Pancreas (tissue), 10 donors: ENCODE results near the gene DENND1A. TPM values are rescaled to one million over a fixed set of nuclear protein-coding genes. Genes with fewer than 3 reads are reported as not detected.

Experiments
- ATAC-seq, 4 donors: fragments of 200-7000 bp; cut with Tn5 transposase; one replicate each; pipeline versions ENCODE4 v1.8.0 to v1.9.1; 2020; ENCODE audit warnings: mild to moderate bottlenecking in 4 of 4, moderate library complexity in 4 of 4
- DNase-seq, 6 donors: peaks; one replicate each; pipeline ENCODE4 v3.0.0-alpha.2; 2020
- FAIRE-seq: peaks from 2 replicates; lab custom pipeline; 2012; peaks lifted over from hg19 to GRCh38; lab: Jason Lieb, UNC
- H3K27ac ChIP-seq, 4 donors: fragments of 200-600 bp; sonication (generic); 1 replicate in 3 of 4; 2 replicates in 1 of 4; pipeline versions ENCODE4 v1.5.0 to v1.8.0; 2020
- H3K27me3 ChIP-seq, 4 donors: fragments of 200-600 bp; one replicate each; pipeline ENCODE4 v1.8.0; 2021
- H3K36me3 ChIP-seq, 3 donors: fragments of 200-600 bp; sonication (generic) in 1 of 3; one replicate each; pipeline versions ENCODE4 v1.5.0 to v1.8.0; 2020 to 2021
- H3K4me1 ChIP-seq, 3 donors: fragments of 200-600 bp; one replicate each; pipeline ENCODE4 v1.8.0; 2021
- H3K4me3 ChIP-seq, 4 donors: fragments of 200-600 bp; sonication (generic) in 2 of 4; one replicate each; pipeline versions ENCODE4 v1.5.0 to v1.8.0; 2020 to 2021
- H3K9me3 ChIP-seq, 4 donors: fragments of 200-600 bp; one replicate each; pipeline ENCODE4 v1.8.0; 2021
- WGBS, 2 donors: extraction: QIAGEN DNeasy Blood & Tissue Kit; methylation state at CpG; one replicate each; pipeline ENCODE4 v1.1.7; 2013; 5-methylcytosine and 5-hydroxymethylcytosine counted together
- intact Hi-C, 3 donors: fragments of 100-400 bp; cut with DNase I; formaldehyde crosslinking; loops; one replicate each; pipeline versions ENCODE4 v1.11.1 to v1.14.2; 2022
- polyA plus RNA-seq, 2 donors: library from polyadenylated mRNA; stranded (reverse); fragments of 200-250 nt; gene quantifications; one replicate each; pipeline ENCODE4 v1.2.3, GENCODE V29; 2013
- total RNA-seq, 6 donors: library from RNA; stranded (reverse); fragmentation: NEBNext Ultra II Directional in 4 of 6; extraction: Animal tissue kit (Norgen Biotek cat#: 25700) in 4 of 6; gene quantifications; one replicate each; pipeline versions ENCODE4 v1.2.1 to v1.2.4, GENCODE V29; 2021 to 2023
- TF ChIP-seq, protein P1 (sequence below), 4 donors: fragments of 200-600 bp; sonication (generic) in 3 of 4; IDR thresholded peaks; one replicate each; pipeline versions ENCODE4 v1.5.0 to v1.8.0; 2021; ENCODE audit warnings: antibody characterized with exemption in 4 of 4
- donor health status: healthy with polysubstance abuse.
- donor health status: DM: no; HTN: no; CAD: no; lungs with moderate emphysema.
- donor health status: DM: no; HTN: no; CAD: no.
- donor health status: control.
- donor health status: control.
- donor health status: Bipolar disorder and iron deficiency.
- donor health status: DM: yes; HTN: yes; CAD: no.
- donor health status: DM: no; HTN: no; CAD: no.
- donor health status: DM: no; HTN: no; CAD: no.
- donor health status: DM: yes; HTN: yes; CAD: no.

DENND1A gene
- total and polyA plus RNA-seq, 8 donors, result 4.5 to 8.3 (median 5.6) TPM

DNA sequence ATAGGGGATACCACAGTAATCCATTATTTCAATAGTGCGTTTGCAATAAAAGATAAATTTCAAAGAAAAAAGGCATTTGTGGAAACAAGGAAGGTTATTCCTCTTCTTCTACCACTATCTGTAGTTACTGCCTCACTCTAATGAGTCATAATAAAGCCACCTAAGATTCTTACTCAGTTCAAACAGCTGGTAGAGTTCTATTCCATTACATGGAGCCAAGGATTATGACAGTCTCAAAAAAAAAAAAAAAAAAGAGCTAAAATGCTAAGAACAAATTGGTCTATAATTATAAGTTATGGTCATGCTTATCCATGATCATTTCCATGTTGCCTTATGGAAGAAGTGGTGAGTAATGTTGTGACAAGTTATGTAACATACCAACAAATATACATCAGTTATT, 46.3 kb downstream of the DENND1A start:
- no peaks in the 10 kb centered on the region for H3K9me3 ChIP-seq
- no peak overlapping the region for H3K4me3 ChIP-seq
- 94 to 97% methylated on average over 1 of the region's 1 CpG for WGBS, 2 donors
- TF ChIP-seq, protein P1, sequence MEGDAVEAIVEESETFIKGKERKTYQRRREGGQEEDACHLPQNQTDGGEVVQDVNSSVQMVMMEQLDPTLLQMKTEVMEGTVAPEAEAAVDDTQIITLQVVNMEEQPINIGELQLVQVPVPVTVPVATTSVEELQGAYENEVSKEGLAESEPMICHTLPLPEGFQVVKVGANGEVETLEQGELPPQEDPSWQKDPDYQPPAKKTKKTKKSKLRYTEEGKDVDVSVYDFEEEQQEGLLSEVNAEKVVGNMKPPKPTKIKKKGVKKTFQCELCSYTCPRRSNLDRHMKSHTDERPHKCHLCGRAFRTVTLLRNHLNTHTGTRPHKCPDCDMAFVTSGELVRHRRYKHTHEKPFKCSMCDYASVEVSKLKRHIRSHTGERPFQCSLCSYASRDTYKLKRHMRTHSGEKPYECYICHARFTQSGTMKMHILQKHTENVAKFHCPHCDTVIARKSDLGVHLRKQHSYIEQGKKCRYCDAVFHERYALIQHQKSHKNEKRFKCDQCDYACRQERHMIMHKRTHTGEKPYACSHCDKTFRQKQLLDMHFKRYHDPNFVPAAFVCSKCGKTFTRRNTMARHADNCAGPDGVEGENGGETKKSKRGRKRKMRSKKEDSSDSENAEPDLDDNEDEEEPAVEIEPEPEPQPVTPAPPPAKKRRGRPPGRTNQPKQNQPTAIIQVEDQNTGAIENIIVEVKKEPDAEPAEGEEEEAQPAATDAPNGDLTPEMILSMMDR (IDR thresholded peaks at IDR 0.05), result no peak
- DNase-seq (no peak), FAIRE-seq (no peak), ATAC-seq (no peak)
- H3K36me3 ChIP-seq, result no peaks in the 10 kb centered on the region
- no peak overlapping the region for H3K27ac ChIP-seq
- intact Hi-C loops, result no loop called here
- H3K4me1 ChIP-seq, result no peaks in the 10 kb centered on the region
- H3K27me3 ChIP-seq, result no peaks in the 10 kb centered on the region

DNA sequence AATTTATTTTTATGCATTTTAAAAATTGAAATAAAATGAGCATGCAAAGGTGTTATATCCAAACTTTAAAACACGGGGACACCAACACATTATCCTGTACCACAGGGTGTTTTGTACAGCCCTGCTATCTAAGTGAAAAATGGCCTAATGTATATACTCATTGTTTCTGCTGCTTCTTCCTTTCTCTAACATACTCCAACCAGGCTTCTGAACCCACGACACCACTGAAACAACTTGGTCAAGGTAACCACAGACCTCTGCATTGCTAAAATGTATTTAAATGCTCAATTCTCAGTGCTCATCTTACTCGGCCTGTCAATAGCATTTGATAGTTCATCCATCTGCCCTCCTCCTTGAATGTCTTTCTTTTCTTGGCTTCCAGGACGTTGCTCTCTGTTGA, 48.3 kb downstream of the DENND1A start:
- DNase-seq, result no peak
- Histone ChIP-seq H3K27me3 (no peaks in the 10 kb centered on the region), H3K4me1 (no peaks in the 10 kb centered on the region), H3K4me3 (no peak overlapping the region), H3K36me3 (no peaks in the 10 kb centered on the region), H3K9me3 (no peaks in the 10 kb centered on the region), H3K27ac (no peak overlapping the region)
- FAIRE-seq, result no peak
- no peak for ATAC-seq
- TF ChIP-seq, protein P1 (IDR thresholded peaks at IDR 0.05), result no peak
- intact Hi-C loops, result no loop called here
- 85 to 91% methylated on average over 4 of the region's 4 CpGs for WGBS, 2 donors

DNA sequence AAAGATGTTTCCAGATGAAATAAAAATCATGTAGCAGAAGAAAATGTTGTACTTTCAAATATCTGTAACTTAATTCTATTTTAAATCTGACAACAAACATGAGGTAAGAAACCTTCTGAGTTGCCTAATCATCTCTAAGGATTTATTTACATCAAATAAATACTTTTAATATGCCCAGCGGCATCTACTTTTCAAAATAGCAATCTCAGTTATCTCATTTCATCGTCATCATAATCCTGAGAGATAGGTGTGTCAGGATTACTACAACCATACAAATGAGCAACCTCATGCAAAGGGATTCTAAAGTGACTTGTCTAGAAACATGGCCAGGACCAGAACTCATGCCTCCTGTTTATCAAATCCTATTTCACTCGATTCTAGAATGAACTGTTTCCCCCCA, 49.5 kb downstream of the DENND1A start:
- Histone ChIP-seq H3K4me3 (no peak overlapping the region), H3K9me3 (no peaks in the 10 kb centered on the region), H3K27ac (no peak overlapping the region), H3K27me3 (no peaks in the 10 kb centered on the region), H3K36me3 (no peaks in the 10 kb centered on the region), H3K4me1 (no peaks in the 10 kb centered on the region)
- FAIRE-seq (no peak), DNase-seq (no peak), ATAC-seq (no peak)
- intact Hi-C loops, result no loop called here
- TF ChIP-seq, protein P1 (IDR thresholded peaks at IDR 0.05), result no peak
- 76 to 87% methylated on average over 3 of the region's 3 CpGs for WGBS, 2 donors

DNA sequence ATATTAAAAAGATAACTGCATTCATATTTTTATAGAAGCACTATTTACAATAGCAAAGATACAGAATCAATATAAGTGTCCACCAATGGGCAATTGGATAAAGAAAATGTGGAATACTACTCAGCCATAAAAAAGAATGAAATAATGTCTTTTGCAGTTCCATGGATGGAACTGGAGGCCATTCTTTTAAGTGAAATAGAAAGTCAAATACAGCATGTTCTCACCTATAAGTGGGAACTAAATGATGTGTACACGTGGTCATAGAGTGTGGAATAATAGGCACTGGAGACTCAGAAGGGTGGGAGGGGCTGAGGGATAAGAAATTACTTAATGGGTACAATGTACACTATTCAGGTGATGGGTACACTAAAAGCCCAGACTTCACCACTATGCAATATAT, 53.2 kb downstream of the DENND1A start:
- WGBS, 2 donors, result 94 to 100% methylated on average over 1 of the region's 1 CpG
- no peak for FAIRE-seq

DNA sequence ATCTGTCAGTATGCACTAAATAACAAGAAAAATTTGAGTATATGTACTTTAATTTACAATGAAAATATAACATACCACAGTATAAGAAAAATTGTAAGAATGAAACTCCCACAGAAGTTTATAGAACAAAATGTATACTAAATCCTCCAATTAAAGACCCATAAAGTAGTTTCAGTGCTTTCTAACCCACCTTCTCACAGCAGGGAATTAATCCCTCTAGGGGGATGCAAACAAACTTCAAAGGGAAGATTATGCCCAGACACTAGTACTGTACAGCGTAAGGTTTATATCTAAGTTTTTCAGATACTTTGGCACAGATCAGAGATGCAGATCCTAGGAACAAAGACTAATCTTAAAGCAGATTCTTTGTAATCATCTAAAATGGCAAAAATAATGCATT, 57.2 kb downstream of the DENND1A start:
- no peaks in the 10 kb centered on the region for H3K27me3 ChIP-seq
- H3K36me3 ChIP-seq, result no peaks in the 10 kb centered on the region
- no peaks in the 10 kb centered on the region for H3K4me1 ChIP-seq
- H3K9me3 ChIP-seq, result no peaks in the 10 kb centered on the region
- FAIRE-seq (no peak), DNase-seq (no peak), ATAC-seq (no peak)
- H3K27ac ChIP-seq, result no peak overlapping the region
- TF ChIP-seq, protein P1 (IDR thresholded peaks at IDR 0.05), result no peak
- no peak overlapping the region for H3K4me3 ChIP-seq
- 95 to 97% methylated on average over 1 of the region's 1 CpG for WGBS, 2 donors
- intact Hi-C loops, result no loop called here

More for the DNA sequence above, 53.2 kb downstream of the DENND1A start:
- DNase-seq (no peak), ATAC-seq (no peak)
- Histone ChIP-seq H3K4me1 (no peaks in the 10 kb centered on the region), H3K36me3 (no peaks in the 10 kb centered on the region), H3K27me3 (no peaks in the 10 kb centered on the region), H3K4me3 (no peak overlapping the region), H3K27ac (no peak overlapping the region), H3K9me3 (no peaks in the 10 kb centered on the region)
- TF ChIP-seq, protein P1 (IDR thresholded peaks at IDR 0.05), result no peak
- intact Hi-C loops, result no loop called here
